H1 (cell line): ENCODE results near the gene CAMKMT. TPM values are rescaled to one million over a fixed set of nuclear protein-coding genes. Genes with fewer than 3 reads are reported as not detected.

Experiments
- CTCF ChIA-PET: fragments of 300-600 bp; sonication (Branson Sonifier 250); formaldehyde crosslinking; loops from one replicate; lab custom pipeline; 2021; ENCODE audit not compliant: partially characterized antibody; lab: Charles Lee
- POLR2A ChIA-PET: fragments of 300-600 bp; sonication (Branson Sonifier 250); formaldehyde crosslinking; loops from one replicate; lab custom pipeline; 2021; ENCODE audit warnings: inconsistent platforms; ENCODE audit not compliant: partially characterized antibody; lab: Charles Lee
- DNase-seq, 2 experiments: peaks; one replicate each; pipeline versions ENCODE4 v3.0.0 to v3.0.0-alpha.2; 2010 to 2022; ENCODE audit warnings: low spot score in 2 of 2, low read depth in 1 of 2, mixed read lengths in 1 of 2
- FAIRE-seq: peaks from 2 replicates; lab custom pipeline; 2011; peaks lifted over from hg19 to GRCh38; lab: Jason Lieb, UNC
- H2AFZ ChIP-seq: 2 replicates; pipeline ENCODE4 v1.8.1; 2012; ENCODE audit warnings: low read length, inconsistent platforms
- H2AK5ac ChIP-seq: 2 replicates; pipeline ENCODE4 v1.6.1; 2013; ENCODE audit warnings: low read depth, low read length
- H2BK120ac ChIP-seq: replicated peaks from 2 replicates; pipeline ENCODE3; 2013; ENCODE audit warnings: low read depth, low read length, inconsistent platforms
- H2BK12ac ChIP-seq: 2 replicates; pipeline ENCODE4 v1.6.1; 2013; ENCODE audit warnings: low read depth, low read length
- H2BK15ac ChIP-seq: 2 replicates; pipeline ENCODE4 v1.6.1; 2013; ENCODE audit warnings: low read length
- H2BK20ac ChIP-seq: 2 replicates; pipeline ENCODE4 v1.6.1; 2013; ENCODE audit warnings: low read length
- H2BK5ac ChIP-seq: 2 replicates; pipeline ENCODE4 v1.6.1; 2013; ENCODE audit warnings: low read depth, low read length
- H3K14ac ChIP-seq: 2 replicates; pipeline ENCODE4 v1.6.1; 2013; ENCODE audit warnings: inconsistent platforms; ENCODE audit not compliant: insufficient read length
- H3K18ac ChIP-seq: 2 replicates; pipeline ENCODE4 v1.6.1; 2013; ENCODE audit warnings: low read length; ENCODE audit errors: extremely low read depth
- H3K23ac ChIP-seq: 2 replicates; pipeline ENCODE4 v1.6.1; 2013; ENCODE audit warnings: inconsistent platforms; ENCODE audit not compliant: insufficient read length
- H3K23me2 ChIP-seq: 2 replicates; pipeline ENCODE4 v1.6.1; 2013; ENCODE audit warnings: low read depth, low read length
- H3K27ac ChIP-seq: 2 replicates; pipeline ENCODE4 v1.6.1; 2011; ENCODE audit warnings: low read depth, low read length, inconsistent platforms
- H3K27me3 ChIP-seq, 4 experiments: replicated peaks in 1 of 4; 1 replicate in 1 of 4; 2 replicates in 3 of 4; pipeline versions ENCODE4 v1.6.1 to v1.8.1; 2011 to 2013; ENCODE audit warnings: low read length in 3 of 4, mild to moderate bottlenecking in 3 of 4, inconsistent platforms in 2 of 4, mixed read lengths in 2 of 4, moderate library complexity in 1 of 4; ENCODE audit not compliant: control insufficient read depth in 3 of 4, insufficient read depth in 3 of 4; ENCODE audit errors: extremely low read depth in 1 of 4
- H3K36me3 ChIP-seq, 4 experiments: 2 replicates each; pipeline versions ENCODE4 v1.6.1 to v1.8.1; 2011 to 2013; ENCODE audit warnings: mild to moderate bottlenecking in 4 of 4, low read length in 3 of 4, moderate library complexity in 2 of 4, control low read depth in 1 of 4, inconsistent platforms in 1 of 4; ENCODE audit not compliant: insufficient read depth in 4 of 4, control insufficient read depth in 2 of 4
- H3K4ac ChIP-seq: replicated peaks from 2 replicates; pipeline ENCODE3; 2013; ENCODE audit warnings: low read length, low read depth, mixed read lengths, inconsistent platforms; ENCODE audit not compliant: insufficient read length
- H3K4me1 ChIP-seq, 4 experiments: replicated peaks in 1 of 4; 1 replicate in 1 of 4; 2 replicates in 3 of 4; pipeline versions ENCODE4 v1.6.1 to v1.8.1; 2011 to 2013; ENCODE audit warnings: low read length in 3 of 4, inconsistent platforms in 2 of 4, mixed read lengths in 1 of 4; ENCODE audit not compliant: insufficient read depth in 4 of 4, control insufficient read depth in 3 of 4
- H3K4me2 ChIP-seq, 2 experiments: 2 replicates each; pipeline versions ENCODE4 v1.6.1 to v1.8.1; 2011 to 2013; ENCODE audit warnings: low read depth in 2 of 2, low read length in 2 of 2, control low read depth in 1 of 2, inconsistent platforms in 1 of 2, mild to moderate bottlenecking in 1 of 2; ENCODE audit not compliant: insufficient read depth in 1 of 2
- H3K4me3 ChIP-seq, 4 experiments: fragments of 200-600, 300-600 bp in 1 of 4; sonication (generic), shearing (Covaris generic), sonication (Bioruptor Twin) in 1 of 4; 2 replicates each; pipeline versions ENCODE4 v1.5.1 to v1.8.1; 2011 to 2016; ENCODE audit warnings: low read length in 4 of 4, low read depth in 3 of 4, control low read depth in 2 of 4, inconsistent platforms in 2 of 4, mild to moderate bottlenecking in 2 of 4, mixed read lengths in 1 of 4, moderate library complexity in 1 of 4; ENCODE audit not compliant: insufficient read depth in 2 of 4; ENCODE audit errors: extremely low read depth in 1 of 4
- H3K56ac ChIP-seq: replicated peaks from 2 replicates; pipeline ENCODE3; 2013; ENCODE audit warnings: low read depth, mild to moderate bottlenecking, mixed read lengths, low read length, inconsistent platforms; ENCODE audit not compliant: insufficient read length
- H3K79me1 ChIP-seq: 2 replicates; pipeline ENCODE4 v1.6.1; 2013; ENCODE audit warnings: low read depth, low read length, control low read depth
- H3K79me2 ChIP-seq, 2 experiments: 2 replicates each; pipeline versions ENCODE4 v1.6.1 to v1.8.1; 2012 to 2013; ENCODE audit warnings: low read length in 2 of 2, mild to moderate bottlenecking in 2 of 2, inconsistent platforms in 1 of 2; ENCODE audit not compliant: insufficient read depth in 2 of 2, control insufficient read depth in 1 of 2
- H3K9ac ChIP-seq, 4 experiments: replicated peaks in 1 of 4; 1 replicate in 1 of 4; 2 replicates in 3 of 4; pipeline versions ENCODE4 v1.6.1 to v1.8.1; 2011 to 2013; ENCODE audit warnings: low read depth in 3 of 4, low read length in 3 of 4, control low read depth in 2 of 4, mild to moderate bottlenecking in 2 of 4, moderate library complexity in 2 of 4, inconsistent platforms in 1 of 4; ENCODE audit errors: extremely low read depth in 1 of 4
- H3K9me3 ChIP-seq, 2 experiments: 2 replicates each; pipeline versions ENCODE4 v1.6.1 to v1.8.1; 2012 to 2013; ENCODE audit warnings: mild to moderate bottlenecking in 2 of 2, moderate library complexity in 2 of 2, control low read depth in 1 of 2, inconsistent platforms in 1 of 2, low read depth in 1 of 2, low read length in 1 of 2, mixed read lengths in 1 of 2; ENCODE audit not compliant: insufficient read depth in 2 of 2
- H4K20me1 ChIP-seq, 2 experiments: replicated peaks in 1 of 2; 2 replicates each; pipeline versions ENCODE3 to v1.8.1; 2011 to 2013; ENCODE audit warnings: inconsistent platforms in 2 of 2, low read length in 2 of 2, mild to moderate bottlenecking in 1 of 2; ENCODE audit not compliant: insufficient read depth in 2 of 2, control insufficient read depth in 1 of 2
- H4K5ac ChIP-seq: 2 replicates; pipeline ENCODE4 v1.6.1; 2013; ENCODE audit warnings: low read length, low read depth, mixed read lengths, inconsistent platforms; ENCODE audit not compliant: insufficient read length
- H4K8ac ChIP-seq: 2 replicates; pipeline ENCODE4 v1.8.0; 2013; ENCODE audit warnings: mild to moderate bottlenecking, moderate library complexity, low read length, inconsistent platforms; ENCODE audit not compliant: insufficient read depth; ENCODE audit errors: extremely low read depth
- H4K91ac ChIP-seq: replicated peaks from 2 replicates; pipeline ENCODE3; 2013; ENCODE audit warnings: low read length, mixed read lengths, inconsistent platforms; ENCODE audit not compliant: insufficient read length
- ASH2L ChIP-seq: fragments of 200-600, 300-600 bp; sonication (generic); IDR thresholded peaks from one replicate; pipeline ENCODE4 v1.7.1; 2017; ENCODE audit warnings: low read length
- BCL11A ChIP-seq, 2 experiments: IDR thresholded peaks; one replicate each; pipeline ENCODE4 v1.6.1; 2011; ENCODE audit warnings: low read depth in 2 of 2, low read length in 2 of 2, mild to moderate bottlenecking in 2 of 2
- CBX8 ChIP-seq: fragments of 300-800, 300-1000 bp; sonication (generic); IDR thresholded peaks from 2 replicates; pipeline ENCODE4 v1.7.1; 2016; ENCODE audit warnings: low read depth, low read length, borderline replicate concordance
- CHD1 ChIP-seq: IDR thresholded peaks from 2 replicates; pipeline ENCODE4 v1.6.1; 2012; ENCODE audit warnings: low read depth, low read length, improper control_type of control experiment
- JUND ChIP-seq: IDR thresholded peaks from 2 replicates; pipeline ENCODE4 v1.6.1; 2011; ENCODE audit warnings: mild to moderate bottlenecking, improper control_type of control experiment, low read length
- KDM1A ChIP-seq: fragments of 200-600, 300-600 bp; sonication (generic); IDR thresholded peaks from 2 replicates; pipeline ENCODE4 v1.7.1; 2016; ENCODE audit warnings: mild to moderate bottlenecking, low read length, borderline replicate concordance
- RFX5 ChIP-seq: IDR thresholded peaks from 2 replicates; pipeline ENCODE4 v1.6.1; 2011; ENCODE audit warnings: low read depth, low read length, improper control_type of control experiment, borderline replicate concordance
- TBP ChIP-seq: IDR thresholded peaks from 2 replicates; pipeline ENCODE4 v1.6.1; 2011; ENCODE audit warnings: low read depth, low read length, improper control_type of control experiment
- whole genome bisulfite sequencing, 2 experiments: shearing (Covaris generic) in 1 of 2; methylation state at CpG; one replicate each; pipeline versions ENCODE4 v1.1.6 to v1.1.7; 2013 to 2015; ENCODE audit warnings: low lambda C conversion rate in 2 of 2, mixed read lengths in 2 of 2, inconsistent platforms in 1 of 2, low coverage in 1 of 2, missing lambda C conversion rate in 1 of 2; ENCODE audit not compliant: insufficient replicate concordance in 2 of 2, insufficient coverage in 1 of 2, insufficient read length in 1 of 2; ENCODE audit errors: extremely low coverage in 1 of 2, missing lambda C conversion rate in 1 of 2; 5-methylcytosine and 5-hydroxymethylcytosine counted together
- polyA plus RNA-seq, 7 experiments: library from polyadenylated mRNA; depleted of rRNA in 3 of 7; stranded (reverse) in 5 of 7; unstranded in 2 of 7; fragments of >200 nt in 5 of 7; fragments of 200-250 nt in 2 of 7; gene quantifications; 1 replicate in 5 of 7; 2 replicates in 1 of 7; 4 replicates in 1 of 7; pipeline versions ENCODE4 v1.2.1 to v1.2.3, GENCODE V29; 2011 to 2013; ENCODE audit warnings: missing spikeins in 2 of 7, mixed read lengths in 2 of 7
- total RNA-seq: library from RNA; stranded (reverse); fragmentation: NEBNext Ultra II Directional; extraction: Animal tissue kit (Norgen Biotek cat#: 25700); gene quantifications from 2 replicates; pipeline ENCODE4 v1.2.1, GENCODE V29; 2021

CAMKMT gene
- total and polyA plus RNA-seq, 2 of the 8 experiments (the other 6 are each of a cell fraction or from before 2014, with no cell fraction given): 14.7 to 22.4 TPM

- Histone ChIP-seq H2AK5ac (no peak overlapping the region), H2BK120ac (peak overlapping the region; percentile 26), H2AFZ (no peak overlapping the region), H3K79me2 (no peaks in the 10 kb centered on the region), H2BK5ac (no peak overlapping the region), H3K23me2 (peaks cover 10% of the 10 kb centered on the region), H3K56ac (no peak overlapping the region), H3K27ac (no peak overlapping the region), H2BK15ac (no peak overlapping the region), H4K20me1 (no peaks in the 10 kb centered on the region), H3K9ac (no peak overlapping the region), H3K4me2 (no peak overlapping the region; a peak in 1 of 4 replicates), H3K9me3 (no peaks in the 10 kb centered on the region), H4K91ac (peak overlapping the region; percentile 4), H3K4me1 (peaks cover 3 to 26% (median 22%) of the 10 kb centered on the region in 4 experiments; a peak in 6 of 7 replicates), H3K4me3 (no peak overlapping the region), H3K36me3 (no peaks in the 10 kb centered on the region), H4K5ac (no peak overlapping the region), H3K23ac (no peak overlapping the region), H3K18ac (no peak overlapping the region; the same call in 1 of the 2 replicates), H3K79me1 (no peaks in the 10 kb centered on the region), H3K4ac (no peak overlapping the region), H3K14ac (no peak overlapping the region), H4K8ac (no peak overlapping the region), H3K27me3 (peaks cover 0 to 3% (median 2%) of the 10 kb centered on the region in 4 experiments; a peak in 3 of 7 replicates), H2BK12ac (peak overlapping the region; percentile 40; the same call in 1 of the 2 replicates), H2BK20ac (no peak overlapping the region)
- ChIA-PET CTCF (interaction anchor here (0.9 to 1.8 kb wide), 3 partner anchors 30 to 156 kb away, joined by 3 to 4 read pairs (median 3); no protein-coding TSS in a partner anchor), POLR2A (interaction anchor here (0.8 to 9.8 kb wide), 2 partner anchors 10 to 59 kb away, joined by 4 to 84 read pairs; no protein-coding TSS in a partner anchor)
- no peak for TF ChIP-seq RFX5
- TF ChIP-seq CHD1: no peak
- TF ChIP-seq BCL11A (IDR thresholded peaks at IDR 0.05; ENCODE audit: low read depth in 2 of 2, low read length in 2 of 2): no peak
- no peak for TF ChIP-seq KDM1A
- TF ChIP-seq CBX8: no peak
- TF ChIP-seq JUND: no peak
- no peak for TF ChIP-seq ASH2L
- no peak for TF ChIP-seq TBP
- peak; percentile 45 for FAIRE-seq
- DNase-seq: no peak
- WGBS, 2 experiments: 88% methylated on average over 2 of the region's 2 CpGs; no CpG with 5 or more reads in 1 of the 2 experiments
Measured at GRCh38 chr2:44799754-44800153, 438.0 kb downstream of the CAMKMT start.
